Esophagus squamous epithelium (tissue), 5 donors: ENCODE results near the gene USH2A. TPM values are rescaled to one million over a fixed set of nuclear protein-coding genes. Genes with fewer than 3 reads are reported as not detected.

ENCODE experiments used
- DNase-seq: peaks from one replicate; lab custom pipeline; 2025; lab: John Stamatoyannopoulos, UW
- H3K27ac ChIP-seq, 4 donors: fragments of 200-600 bp; sonication (generic); one replicate each; pipeline ENCODE4 v1.5.1; 2016 to 2019; ENCODE audit warnings: mild to moderate bottlenecking in 1 of 4
- H3K27me3 ChIP-seq, 4 donors: fragments of 200-600 bp; sonication (generic); 1 replicate in 3 of 4; 2 replicates in 1 of 4; pipeline versions ENCODE4 v1.5.1 to v1.6.0; 2017 to 2021; ENCODE audit warnings: antibody characterized with exemption in 1 of 4
- H3K36me3 ChIP-seq, 3 donors: fragments of 200-600 bp; sonication (generic); one replicate each; pipeline ENCODE4 v1.5.1; 2016 to 2019
- H3K4me1 ChIP-seq, 3 donors: fragments of 200-600 bp; sonication (generic); one replicate each; pipeline ENCODE4 v1.5.1; 2017 to 2019
- H3K4me3 ChIP-seq, 4 donors: fragments of 200-600 bp; sonication (generic); 1 replicate in 3 of 4; 2 replicates in 1 of 4; pipeline ENCODE4 v1.5.1; 2016 to 2019; ENCODE audit warnings: mild to moderate bottlenecking in 2 of 4, moderate library complexity in 1 of 4
- H3K9me3 ChIP-seq, 3 donors: fragments of 200-600 bp; sonication (generic); one replicate each; pipeline ENCODE4 v1.5.1; 2016 to 2019
- CTCF ChIP-seq, 6 experiments: fragments of 450-650 bp in 4 of 6; fragments of 200-600 bp in 2 of 6; sonication (generic) in 2 of 6; IDR thresholded peaks; one replicate each; pipeline ENCODE4 v1.5.1; 2016 to 2019; ENCODE audit warnings: antibody characterized with exemption in 6 of 6, mild to moderate bottlenecking in 4 of 6, moderate library complexity in 4 of 6
- POLR2A ChIP-seq, 4 donors: fragments of 450-650 bp; IDR thresholded peaks; one replicate each; pipeline ENCODE4 v1.6.1; 2017; ENCODE audit warnings: antibody characterized with exemption in 4 of 4, mild to moderate bottlenecking in 4 of 4, moderate library complexity in 3 of 4
- WGBS, 2 donors: methylation state at CpG; one replicate each; pipeline ENCODE4 v1.1.5; 2018; 5-methylcytosine and 5-hydroxymethylcytosine counted together
- intact Hi-C: fragments of 100-400 bp; cut with DNase I; formaldehyde crosslinking; loops from one replicate; pipeline ENCODE4 v1.15.0; 2022
- total RNA-seq, 4 donors: library from RNA; depleted of rRNA; stranded (reverse); fragments of >200 nt; gene quantifications; one replicate each; pipeline ENCODE4 v1.1.0, GENCODE V29; 2016
- donor health status: DM: yes; HTN: yes; CAD: no.

Gene USH2A
- total RNA-seq, 4 donors from 2014 or later = under 0.01 TPM; not detected in 3

GRCh38 chr1:215780139-215780538 is 643.1 kb downstream of the USH2A start:
- H3K27me3 ChIP-seq = no peaks in the 10 kb centered on the region
- WGBS, 2 donors = 41 to 54% methylated on average over 2 of the region's 2 CpGs

GRCh38 chr1:215779729-215780128 is 643.5 kb downstream of the USH2A start:
- intact Hi-C loops = no loop called here
- Histone ChIP-seq H3K4me3 (no peak overlapping the region), H3K9me3 (no peaks in the 10 kb centered on the region), H3K27ac (no peak overlapping the region), H3K4me1 (no peaks in the 10 kb centered on the region), H3K27me3 (no peaks in the 10 kb centered on the region), H3K36me3 (no peaks in the 10 kb centered on the region)
- 49 to 70% methylated on average over 7 of the region's 7 CpGs for WGBS, 2 donors
- DNase-seq = no peak
- TF ChIP-seq CTCF (IDR thresholded peaks at IDR 0.05) (no peak), POLR2A (IDR thresholded peaks at IDR 0.05) (no peak)

More at GRCh38 chr1:215780139-215780538, 643.1 kb downstream of the USH2A start:
- no peaks in the 10 kb centered on the region for H3K36me3 ChIP-seq
- no peak for DNase-seq
- H3K27ac ChIP-seq = no peak overlapping the region
- H3K4me3 ChIP-seq = no peak overlapping the region
- TF ChIP-seq CTCF (IDR thresholded peaks at IDR 0.05) (no peak), POLR2A (IDR thresholded peaks at IDR 0.05) (no peak)
- no peaks in the 10 kb centered on the region for H3K4me1 ChIP-seq
- intact Hi-C loops = no loop called here
- no peaks in the 10 kb centered on the region for H3K9me3 ChIP-seq

DNA sequence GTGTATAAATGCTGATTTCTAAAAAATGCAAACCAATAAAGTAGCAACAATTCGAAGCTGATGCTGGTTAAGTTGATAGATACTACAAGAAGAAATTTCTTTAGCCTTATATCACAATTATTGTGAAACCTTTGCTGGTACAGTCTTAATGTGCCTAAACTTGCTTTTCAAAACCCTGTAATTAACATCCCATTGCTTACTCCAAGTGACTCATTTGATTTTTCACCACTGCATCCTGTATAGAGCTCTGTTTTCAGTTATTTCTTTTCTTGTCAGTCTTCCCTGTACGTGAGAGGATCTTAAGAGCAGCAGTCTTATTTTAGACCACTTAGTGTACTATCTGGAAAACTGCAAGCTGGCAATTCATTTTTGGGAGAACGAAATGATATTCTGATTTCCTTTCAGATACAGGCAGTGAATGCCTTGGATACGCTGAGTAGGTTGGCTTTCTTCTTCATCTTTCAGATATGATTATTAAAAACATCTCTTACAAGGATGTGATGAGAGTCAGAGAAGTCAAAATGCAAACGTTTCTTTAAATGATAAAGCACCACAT is 645.8 kb downstream of the USH2A start:
- no peak for DNase-seq
- WGBS, 2 donors = 47 to 51% methylated on average over 5 of the region's 5 CpGs
- intact Hi-C loops = no loop called here

GRCh38 chr1:215776336-215776735 is 646.9 kb downstream of the USH2A start:
- TF ChIP-seq CTCF (IDR thresholded peaks at IDR 0.05) (no peak), POLR2A (IDR thresholded peaks at IDR 0.05) (no peak)
- no peak for DNase-seq
- Histone ChIP-seq H3K9me3 (no peaks in the 10 kb centered on the region), H3K36me3 (no peaks in the 10 kb centered on the region), H3K4me1 (no peaks in the 10 kb centered on the region), H3K27me3 (no peaks in the 10 kb centered on the region), H3K4me3 (no peak overlapping the region), H3K27ac (no peak overlapping the region)
- 59 to 74% methylated on average over 5 of the region's 5 CpGs for whole genome bisulfite sequencing, 2 donors
- intact Hi-C loops = no loop called here

More for the DNA sequence above, 645.8 kb downstream of the USH2A start:
- no peak overlapping the region for H3K4me3 ChIP-seq
- TF ChIP-seq POLR2A (IDR thresholded peaks at IDR 0.05) = no peak
- no peak for TF ChIP-seq CTCF (IDR thresholded peaks at IDR 0.05)
- no peaks in the 10 kb centered on the region for H3K27me3 ChIP-seq
- H3K36me3 ChIP-seq = no peaks in the 10 kb centered on the region
- H3K27ac ChIP-seq = no peak overlapping the region
- H3K4me1 ChIP-seq = no peaks in the 10 kb centered on the region
- H3K9me3 ChIP-seq = no peaks in the 10 kb centered on the region

GRCh38 chr1:215772151-215772550 is 651.1 kb downstream of the USH2A start:
- Histone ChIP-seq H3K4me1 (no peaks in the 10 kb centered on the region), H3K9me3 (no peaks in the 10 kb centered on the region), H3K36me3 (no peaks in the 10 kb centered on the region), H3K4me3 (no peak overlapping the region), H3K27ac (no peak overlapping the region), H3K27me3 (no peaks in the 10 kb centered on the region)
- DNase-seq = no peak
- 50 to 51% methylated on average over 1 of the region's 1 CpG for WGBS, 2 donors
- intact Hi-C loops = no loop called here
- TF ChIP-seq CTCF (IDR thresholded peaks at IDR 0.05) (no peak), POLR2A (IDR thresholded peaks at IDR 0.05) (no peak)
